ENCODE data around the gene VTI1B.
"Not testable (repeated sequence)": the region's sequence is repeated elsewhere in the genome, so short reads cannot be mapped to it uniquely, and the experiment has no call there.

VTI1B gene

GRCh38 chr14:67609642-67610310, 64.7 kb downstream of the VTI1B start:
- Mint-ChIP-seq H3K27ac (no peak overlapping the region), H3K27me3 (peaks cover 5 to 56% of the 10 kb centered on the region in 2 donors), H3K4me3 (no peak overlapping the region), H3K36me3 (ENCODE audit: insufficient read depth) (no peaks in the 10 kb centered on the region), H3K9me3 (no peaks in the 10 kb centered on the region), H3K4me1 (ENCODE audit: low read depth in 2 of 2) (no peaks in the 10 kb centered on the region)
- DNase-seq = no peak
- ATAC-seq (replicated peaks) = no peak

- Mint-ChIP-seq H3K4me3 (no peak overlapping the region), H3K27ac (no peak overlapping the region), H3K4me1 (ENCODE audit: low read depth in 2 of 2) (no peaks in the 10 kb centered on the region), H3K9me3 (no peaks in the 10 kb centered on the region), H3K27me3 (peaks cover 5 to 36% of the 10 kb centered on the region in 2 donors), H3K36me3 (ENCODE audit: insufficient read depth) (no peaks in the 10 kb centered on the region)
- ATAC-seq (replicated peaks) = no peak
- DNase-seq = no peak
Observed at GRCh38 chr14:67607646-67608045, 66.8 kb downstream of the VTI1B start.

GRCh38 chr14:67602995-67603545, 71.4 kb downstream of the VTI1B start:
- Mint-ChIP-seq H3K4me1 (ENCODE audit: low read depth in 2 of 2) (peaks cover 14 to 19% of the 10 kb centered on the region in 2 donors), H3K36me3 (ENCODE audit: insufficient read depth) (peaks cover 10% of the 10 kb centered on the region), H3K27ac (no peak overlapping the region), H3K27me3 (no peaks in the 10 kb centered on the region), H3K4me3 (no peak overlapping the region), H3K9me3 (no peaks in the 10 kb centered on the region)
- ATAC-seq (replicated peaks) (no peak), DNase-seq (no peak)

GRCh38 chr14:67602076-67602475, 72.4 kb downstream of the VTI1B start:
- no peak for DNase-seq
- Mint-ChIP-seq H3K4me1 (ENCODE audit: low read depth in 2 of 2) (peaks cover 16 to 26% of the 10 kb centered on the region in 2 donors), H3K36me3 (ENCODE audit: insufficient read depth) (peaks cover 13% of the 10 kb centered on the region), H3K27ac (peak overlapping the region in 1 of 2 donors; percentile 25), H3K4me3 (peak overlapping the region in 1 of 2 donors; percentile 97), H3K27me3 (no peaks in the 10 kb centered on the region), H3K9me3 (no peaks in the 10 kb centered on the region)
- ATAC-seq (replicated peaks) = no peak

GRCh38 chr14:67600562-67600974, 73.9 kb downstream of the VTI1B start:
- not testable (repeated sequence) for H3K27me3 Mint-ChIP-seq; DNase-seq; ATAC-seq (replicated peaks); H3K9me3 Mint-ChIP-seq
- peak overlapping the region; percentile 94 to 97 for H3K27ac Mint-ChIP-seq
- H3K36me3 Mint-ChIP-seq (ENCODE audit: insufficient read depth) = peaks cover 13% of the 10 kb centered on the region
- peaks cover 19 to 33% of the 10 kb centered on the region in 2 donors for H3K4me1 Mint-ChIP-seq (ENCODE audit: low read depth in 2 of 2)
- peak overlapping the region; percentile 94 to 97 for H3K4me3 Mint-ChIP-seq

- H3K4me3 Mint-ChIP-seq = peak within 1 kb of the TSS; percentile 94 to 97
- H3K27ac Mint-ChIP-seq = peak within 1 kb of the TSS; percentile 94 to 97
- ATAC-seq (replicated peaks) = peak; percentile 95
- H3K27me3 Mint-ChIP-seq = no peaks in the 10 kb centered on the region
- DNase-seq = peak; percentile 95 to 97 (median 96)
- H3K4me1 Mint-ChIP-seq (ENCODE audit: low read depth in 2 of 2) = peaks cover 19 to 33% of the 10 kb centered on the region in 2 donors
- peaks cover 13% of the 10 kb centered on the region for H3K36me3 Mint-ChIP-seq (ENCODE audit: insufficient read depth)
- H3K9me3 Mint-ChIP-seq = no peaks in the 10 kb centered on the region
Observed at GRCh38 chr14:67599698-67600561, 74.5 kb downstream of the VTI1B start, which contains the start of gene PIGH. TSS of gene PIGH (minus strand) at chr14:67600268. CDS start at chr14:67600203, 65 bp downstream.

Measured in effector memory CD8-positive, alpha-beta T cell (primary cell).